ENCODE measurements around the gene IGFLR1.

The IGFLR1 gene

DNA sequence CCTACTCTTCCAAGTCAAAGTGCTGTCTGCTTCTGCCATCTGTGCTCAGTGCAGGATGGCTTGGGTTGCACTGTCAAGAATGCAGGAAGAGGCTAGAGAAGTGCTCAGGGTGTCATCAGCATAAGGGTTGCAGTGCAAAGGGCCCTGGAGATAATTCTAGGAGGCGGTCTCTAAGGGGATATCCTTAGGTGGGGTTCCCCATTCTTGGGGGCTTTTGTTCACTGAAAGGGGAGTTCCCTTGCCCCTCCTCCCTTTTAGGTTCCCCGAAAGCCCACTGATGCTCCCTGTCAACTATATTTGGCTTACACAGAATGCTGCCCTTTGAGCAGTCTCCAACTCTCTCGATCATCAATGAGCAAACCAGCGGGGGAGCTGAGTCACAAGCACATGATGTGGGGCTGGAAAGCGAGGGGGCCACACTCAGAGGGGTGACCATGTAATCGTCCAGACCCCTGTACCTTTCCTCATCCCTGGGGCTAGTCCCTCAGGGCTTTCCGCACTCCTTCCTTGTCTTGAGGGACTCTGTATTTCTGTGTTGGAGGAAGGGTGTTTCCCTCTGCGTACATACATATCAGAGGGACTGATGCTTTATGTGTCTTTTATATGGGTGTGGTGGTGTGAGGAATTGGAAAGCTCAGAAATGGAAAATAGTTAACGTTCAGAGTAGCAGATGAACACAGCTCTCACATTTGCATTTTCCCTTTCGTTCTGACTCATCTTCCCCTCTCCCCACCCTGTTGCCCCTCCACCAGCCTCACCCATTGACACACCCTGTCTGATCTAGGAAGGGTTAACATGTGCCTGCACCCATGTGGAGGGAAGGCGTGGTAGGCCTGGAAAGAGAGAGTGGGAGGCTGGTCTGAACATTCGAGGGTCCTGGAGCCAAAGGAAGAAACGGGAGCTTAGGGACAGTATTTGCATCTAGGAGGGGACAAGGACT lies 31.2 kb downstream of the IGFLR1 start:
- H3K27ac ChIP-seq (ENCODE audit: low read depth, low read length, poor library complexity, severe bottlenecking), result peak overlapping the region; percentile 52
- H3K9me2 ChIP-seq (ENCODE audit: low read depth, low read length), result no peaks in the 10 kb centered on the region
- H3K9me3 ChIP-seq (ENCODE audit: low read length), result no peaks in the 10 kb centered on the region
- peak overlapping the region; percentile 22; the same call in 1 of the 2 replicates for H3K4me2 ChIP-seq (ENCODE audit: low read length)
- no peak overlapping the region for H2AFZ ChIP-seq (ENCODE audit: low read length)
- H3K4me1 ChIP-seq (ENCODE audit: insufficient read depth, low read length, severe bottlenecking), result peaks cover 13% of the 10 kb centered on the region
- H4K20me1 ChIP-seq (ENCODE audit: insufficient read depth, low read length), result no peaks in the 10 kb centered on the region
- H3K36me3 ChIP-seq (ENCODE audit: insufficient read depth, low read length), result no peaks in the 10 kb centered on the region
- no peak overlapping the region; the same call in 1 of the 2 replicates for H3K9ac ChIP-seq (ENCODE audit: low read length)
- no peak for TF ChIP-seq EZH2 (IDR thresholded peaks at IDR 0.05; ENCODE audit: borderline replicate concordance, low read length)
- TF ChIP-seq, protein P1, sequence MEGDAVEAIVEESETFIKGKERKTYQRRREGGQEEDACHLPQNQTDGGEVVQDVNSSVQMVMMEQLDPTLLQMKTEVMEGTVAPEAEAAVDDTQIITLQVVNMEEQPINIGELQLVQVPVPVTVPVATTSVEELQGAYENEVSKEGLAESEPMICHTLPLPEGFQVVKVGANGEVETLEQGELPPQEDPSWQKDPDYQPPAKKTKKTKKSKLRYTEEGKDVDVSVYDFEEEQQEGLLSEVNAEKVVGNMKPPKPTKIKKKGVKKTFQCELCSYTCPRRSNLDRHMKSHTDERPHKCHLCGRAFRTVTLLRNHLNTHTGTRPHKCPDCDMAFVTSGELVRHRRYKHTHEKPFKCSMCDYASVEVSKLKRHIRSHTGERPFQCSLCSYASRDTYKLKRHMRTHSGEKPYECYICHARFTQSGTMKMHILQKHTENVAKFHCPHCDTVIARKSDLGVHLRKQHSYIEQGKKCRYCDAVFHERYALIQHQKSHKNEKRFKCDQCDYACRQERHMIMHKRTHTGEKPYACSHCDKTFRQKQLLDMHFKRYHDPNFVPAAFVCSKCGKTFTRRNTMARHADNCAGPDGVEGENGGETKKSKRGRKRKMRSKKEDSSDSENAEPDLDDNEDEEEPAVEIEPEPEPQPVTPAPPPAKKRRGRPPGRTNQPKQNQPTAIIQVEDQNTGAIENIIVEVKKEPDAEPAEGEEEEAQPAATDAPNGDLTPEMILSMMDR (IDR thresholded peaks at IDR 0.05; ENCODE audit: low read length), result no peak
- no peaks in the 10 kb centered on the region for H3K79me2 ChIP-seq (ENCODE audit: insufficient read depth, low read length)
- H3K4me3 ChIP-seq (ENCODE audit: low read depth, low read length, poor library complexity, severe bottlenecking), result no peak overlapping the region
- H3F3A ChIP-seq (ENCODE audit: insufficient read depth, low read length), result no peaks in the 10 kb centered on the region
- peaks cover 7% of the 10 kb centered on the region for H3K27me3 ChIP-seq (ENCODE audit: insufficient read depth, low read length)

GRCh38 chr19:35708391-35708790 lies 33.9 kb downstream of the IGFLR1 start:
- H3K27ac ChIP-seq (ENCODE audit: low read depth, low read length, poor library complexity, severe bottlenecking), result no peak overlapping the region
- H3K36me3 ChIP-seq (ENCODE audit: insufficient read depth, low read length), result no peaks in the 10 kb centered on the region
- H4K20me1 ChIP-seq (ENCODE audit: insufficient read depth, low read length), result no peaks in the 10 kb centered on the region
- no peaks in the 10 kb centered on the region for H3K79me2 ChIP-seq (ENCODE audit: insufficient read depth, low read length)
- H3K9me2 ChIP-seq (ENCODE audit: low read depth, low read length), result no peaks in the 10 kb centered on the region
- H3K4me3 ChIP-seq (ENCODE audit: low read depth, low read length, poor library complexity, severe bottlenecking), result no peak overlapping the region
- H3K27me3 ChIP-seq (ENCODE audit: insufficient read depth, low read length), result peaks cover 3% of the 10 kb centered on the region; the same call in 1 of the 2 replicates
- no peaks in the 10 kb centered on the region for H3K9me3 ChIP-seq (ENCODE audit: low read length)
- H3K4me1 ChIP-seq (ENCODE audit: insufficient read depth, low read length, severe bottlenecking), result peaks cover 11% of the 10 kb centered on the region
- no peaks in the 10 kb centered on the region for H3F3A ChIP-seq (ENCODE audit: insufficient read depth, low read length)
- no peak overlapping the region for H3K9ac ChIP-seq (ENCODE audit: low read length)
- H2AFZ ChIP-seq (ENCODE audit: low read length), result no peak overlapping the region
- TF ChIP-seq, protein P1 (IDR thresholded peaks at IDR 0.05; ENCODE audit: low read length), result no peak
- TF ChIP-seq EZH2 (IDR thresholded peaks at IDR 0.05; ENCODE audit: borderline replicate concordance, low read length), result no peak
- no peak overlapping the region for H3K4me2 ChIP-seq (ENCODE audit: low read length)

GRCh38 chr19:35704218-35704617 lies 38.0 kb downstream of the IGFLR1 start, which contains the start of gene ZBTB32:
Gene ZBTB32 (plus strand): TSS chr19:35704558. CDS start chr19:35714627, 10,069 bp downstream.
- Histone ChIP-seq H4K20me1 (ENCODE audit: insufficient read depth, low read length) (no peaks in the 10 kb centered on the region), H3K4me2 (ENCODE audit: low read length) (no peak within 1 kb of the TSS)

More at GRCh38 chr19:35704218-35704617, 38.0 kb downstream of the IGFLR1 start, which contains the start of gene ZBTB32:
- H3F3A ChIP-seq (ENCODE audit: insufficient read depth, low read length), result no peaks in the 10 kb centered on the region
- no peaks in the 10 kb centered on the region for H3K9me3 ChIP-seq (ENCODE audit: low read length)
- H3K9me2 ChIP-seq (ENCODE audit: low read depth, low read length), result no peaks in the 10 kb centered on the region
- H2AFZ ChIP-seq (ENCODE audit: low read length), result no peak within 1 kb of the TSS
- H3K27ac ChIP-seq (ENCODE audit: low read depth, low read length, poor library complexity, severe bottlenecking), result no peak within 1 kb of the TSS
- H3K27me3 ChIP-seq (ENCODE audit: insufficient read depth, low read length), result no peaks in the 10 kb centered on the region
- TF ChIP-seq, protein P1 (IDR thresholded peaks at IDR 0.05; ENCODE audit: low read length), result no peak
- no peak for TF ChIP-seq EZH2 (IDR thresholded peaks at IDR 0.05; ENCODE audit: borderline replicate concordance, low read length)
- no peaks in the 10 kb centered on the region for H3K36me3 ChIP-seq (ENCODE audit: insufficient read depth, low read length)
- H3K9ac ChIP-seq (ENCODE audit: low read length), result no peak within 1 kb of the TSS
- H3K4me3 ChIP-seq (ENCODE audit: low read depth, low read length, poor library complexity, severe bottlenecking), result no peak within 1 kb of the TSS
- no peaks in the 10 kb centered on the region for H3K79me2 ChIP-seq (ENCODE audit: insufficient read depth, low read length)
- peaks cover 8% of the 10 kb centered on the region for H3K4me1 ChIP-seq (ENCODE audit: insufficient read depth, low read length, severe bottlenecking)

Data from OCI-LY1 (cell line).